Neutrophil (primary cell): Measurements from ENCODE around the gene CLSTN2.

Experiments
- H3K27ac ChIP-seq: fragments of 200-600 bp; sonication (generic); 2 replicates; pipeline ENCODE4 v1.5.1; 2016; ENCODE audit warnings: mild to moderate bottlenecking, moderate library complexity
- H3K27me3 ChIP-seq: fragments of 200-600 bp; sonication (generic); 2 replicates; pipeline ENCODE4 v1.6.0; 2016; ENCODE audit warnings: mild to moderate bottlenecking
- H3K36me3 ChIP-seq: fragments of 200-600 bp; sonication (generic); 2 replicates; pipeline ENCODE4 v1.5.1; 2017
- H3K4me1 ChIP-seq, 2 experiments: fragments of 200-600 bp in 1 of 2; sonication (generic) in 1 of 2; 1 replicate in 1 of 2; 2 replicates in 1 of 2; pipeline versions ENCODE4 v1.5.1 to v1.6.1; 2013 to 2016; ENCODE audit warnings: low read depth in 1 of 2, low read length in 1 of 2, mild to moderate bottlenecking in 1 of 2, moderate library complexity in 1 of 2; ENCODE audit not compliant: control insufficient read depth in 1 of 2, insufficient read depth in 1 of 2
- H3K4me3 ChIP-seq, 2 experiments: fragments of 200-600 bp in 1 of 2; sonication (generic) in 1 of 2; 1 replicate in 1 of 2; 2 replicates in 1 of 2; pipeline ENCODE4 v1.5.1; 2013 to 2016; ENCODE audit warnings: low read depth in 1 of 2, low read length in 1 of 2, mild to moderate bottlenecking in 1 of 2, moderate library complexity in 1 of 2
- H3K9me3 ChIP-seq: fragments of 200-600 bp; sonication (generic); 2 replicates; pipeline ENCODE4 v1.5.1; 2016
- CTCF ChIP-seq: fragments of 200-600 bp; sonication (generic); IDR thresholded peaks from 2 replicates; pipeline ENCODE4 v1.5.1; 2016; ENCODE audit warnings: antibody characterized with exemption

The CLSTN2 gene

DNA sequence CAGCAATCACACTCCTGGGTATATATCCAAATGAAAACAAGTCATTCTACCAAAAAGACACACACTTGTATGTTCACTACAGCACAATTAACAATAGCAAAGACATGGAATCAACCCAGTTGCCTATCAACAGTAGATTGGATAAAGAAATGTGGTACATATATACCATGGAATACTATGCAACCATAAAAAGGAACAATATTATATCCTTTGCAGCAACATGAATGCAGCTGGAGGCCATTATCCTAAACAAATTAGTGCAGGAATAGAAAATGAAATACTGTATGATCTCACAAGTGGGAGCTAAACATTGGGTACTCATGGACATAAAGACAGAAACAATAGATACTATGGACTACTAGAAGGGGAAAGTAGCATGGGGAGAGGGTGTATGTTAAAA lies 224.7 kb downstream of the CLSTN2 start:
- TF ChIP-seq CTCF: no peak
- Histone ChIP-seq H3K9me3 (no peaks in the 10 kb centered on the region), H3K4me1 (no peaks in the 10 kb centered on the region), H3K4me3 (no peak overlapping the region), H3K27me3 (no peaks in the 10 kb centered on the region), H3K36me3 (no peaks in the 10 kb centered on the region), H3K27ac (no peak overlapping the region)

DNA sequence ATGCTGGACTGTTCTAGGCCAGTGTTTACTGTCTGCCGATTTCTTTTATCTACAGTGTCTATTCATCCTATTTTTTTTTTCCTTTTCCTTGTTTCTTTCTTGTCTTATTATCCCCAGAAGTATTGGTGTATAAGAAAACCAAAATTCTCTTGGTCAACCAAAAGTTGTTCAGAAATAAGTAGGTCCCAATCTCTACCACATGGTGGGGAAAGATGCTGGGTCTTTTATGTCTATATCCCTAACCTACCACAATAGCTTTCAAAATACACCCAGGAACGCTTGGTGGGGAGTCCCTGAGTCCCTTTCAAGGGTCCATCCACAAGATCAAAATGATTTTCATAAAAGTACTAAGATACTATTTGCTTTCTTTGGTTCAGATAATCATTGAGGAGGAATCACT lies 225.6 kb downstream of the CLSTN2 start:
- no peak for TF ChIP-seq CTCF

DNA sequence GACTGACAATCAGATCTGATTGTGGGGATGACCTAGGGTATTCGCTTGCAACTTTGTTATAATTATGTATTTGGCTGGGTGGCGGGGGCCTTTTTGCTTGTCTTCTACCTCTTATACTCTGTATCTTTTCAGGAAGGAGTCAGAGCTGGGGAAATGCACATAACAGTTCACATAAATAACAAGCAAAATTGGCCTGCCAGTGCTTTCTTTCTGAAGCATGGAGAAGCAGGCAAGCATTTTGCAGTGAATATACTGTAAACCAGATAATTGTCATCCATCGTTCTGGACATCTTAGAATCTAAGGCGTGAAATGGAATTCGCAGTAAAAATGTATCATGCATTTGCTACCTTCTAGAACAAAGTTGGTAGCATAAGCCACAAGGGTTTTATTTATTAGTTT lies 227.6 kb downstream of the CLSTN2 start:
- Histone ChIP-seq H3K27ac (no peak overlapping the region), H3K27me3 (no peaks in the 10 kb centered on the region), H3K4me3 (no peak overlapping the region), H3K4me1 (no peaks in the 10 kb centered on the region), H3K36me3 (no peaks in the 10 kb centered on the region), H3K9me3 (no peaks in the 10 kb centered on the region)
- TF ChIP-seq CTCF: no peak

More for the DNA sequence above, 225.6 kb downstream of the CLSTN2 start:
- no peaks in the 10 kb centered on the region for H3K4me1 ChIP-seq
- H3K27me3 ChIP-seq: no peaks in the 10 kb centered on the region
- H3K9me3 ChIP-seq: no peaks in the 10 kb centered on the region
- no peak overlapping the region for H3K27ac ChIP-seq
- no peak overlapping the region for H3K4me3 ChIP-seq
- H3K36me3 ChIP-seq: no peaks in the 10 kb centered on the region

DNA sequence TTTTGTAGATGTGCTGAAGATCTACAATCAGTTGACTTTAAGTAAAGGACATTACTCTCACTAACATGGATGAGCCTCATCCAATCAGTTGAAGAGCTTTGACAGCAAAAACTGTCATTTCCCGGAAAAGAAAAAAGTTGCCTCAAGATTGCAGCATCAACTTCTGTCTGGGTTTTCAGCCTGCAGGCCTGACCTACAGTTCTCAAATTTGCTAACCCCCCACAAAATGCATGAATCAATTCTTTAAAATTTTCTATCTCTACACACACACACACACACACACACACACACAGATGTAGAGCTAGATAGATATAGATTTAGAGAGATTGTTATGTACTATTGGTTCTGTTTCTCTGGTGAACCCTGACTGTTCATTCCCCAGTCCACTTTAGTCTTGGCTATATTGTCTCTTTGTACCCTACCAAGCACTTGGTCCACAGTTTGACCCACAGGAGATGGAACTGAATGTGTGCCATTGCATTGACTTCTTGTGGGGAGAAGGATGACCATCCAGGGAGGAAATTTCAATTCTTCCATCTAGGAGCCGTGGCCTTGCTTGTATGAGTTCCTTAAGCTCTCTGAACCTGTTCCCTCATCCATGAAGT lies 228.3 kb downstream of the CLSTN2 start:
- Histone ChIP-seq H3K4me1 (no peaks in the 10 kb centered on the region), H3K4me3 (no peak overlapping the region), H3K27ac (no peak overlapping the region), H3K27me3 (no peaks in the 10 kb centered on the region), H3K9me3 (no peaks in the 10 kb centered on the region), H3K36me3 (no peaks in the 10 kb centered on the region)
- TF ChIP-seq CTCF: no peak

DNA sequence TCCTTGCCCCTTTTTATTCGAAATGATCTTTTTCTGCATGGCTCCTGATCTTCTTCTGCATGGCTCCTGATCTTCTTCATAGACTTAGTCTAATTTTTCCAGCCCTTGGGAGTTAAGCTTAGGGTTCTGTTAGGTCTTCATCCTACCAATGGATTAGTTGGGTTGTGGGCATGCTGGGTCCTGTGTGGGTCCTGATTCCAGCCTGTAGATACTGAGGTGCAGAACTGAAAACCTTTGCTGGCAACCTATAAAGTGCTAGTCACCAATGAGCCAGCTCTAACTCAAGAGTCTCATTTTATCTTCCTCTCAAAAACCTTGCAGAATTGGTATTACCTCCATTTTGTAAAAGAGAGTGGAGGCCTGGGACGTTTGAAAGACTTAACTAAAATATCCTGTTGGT lies 229.2 kb downstream of the CLSTN2 start:
- H3K36me3 ChIP-seq: no peaks in the 10 kb centered on the region
- no peaks in the 10 kb centered on the region for H3K4me1 ChIP-seq
- H3K27ac ChIP-seq: no peak overlapping the region
- H3K27me3 ChIP-seq: no peaks in the 10 kb centered on the region
- no peak for TF ChIP-seq CTCF
- H3K4me3 ChIP-seq: no peak overlapping the region
- no peaks in the 10 kb centered on the region for H3K9me3 ChIP-seq
